PC-9 (cell line): Measurements from ENCODE around the gene SLC9A3. TPM values are rescaled to one million over a fixed set of nuclear protein-coding genes. Genes with fewer than 3 reads are reported as not detected.

ENCODE experiments used
- BruUV-seq: library from RNA; stranded (reverse); fragments of 400-500 nt; replicated peaks from 2 replicates; lab custom pipeline; 2021; lab: Mats Ljungman, UMichigan
- CTCF ChIA-PET: fragments of 300-600 bp; sonication (Branson Sonifier 250); formaldehyde crosslinking; loops from one replicate; lab custom pipeline; 2022; ENCODE audit warnings: antibody characterized with exemption; lab: Charles Lee
- POLR2A ChIA-PET: fragments of 300-600 bp; sonication (Branson Sonifier 250); formaldehyde crosslinking; loops from one replicate; lab custom pipeline; 2022; ENCODE audit warnings: antibody characterized with exemption; ENCODE audit not compliant: unreplicated experiment; lab: Charles Lee
- DNase-seq, 2 experiments: peaks; one replicate each; pipeline versions ENCODE4 v3.0.0 to v3.0.0-alpha.2; 2015 to 2022; ENCODE audit warnings: mixed read lengths in 1 of 2
- H2AFZ ChIP-seq: fragments of 200-600 bp; sonication (generic); 2 replicates; pipeline ENCODE4 v1.8.1; 2017; ENCODE audit warnings: antibody characterized with exemption
- H3F3A ChIP-seq: fragments of 200-600 bp; sonication (generic); 2 replicates; pipeline ENCODE4 v1.8.1; 2017; ENCODE audit warnings: antibody characterized with exemption, mild to moderate bottlenecking, low read depth; ENCODE audit not compliant: insufficient read depth
- H3K27ac ChIP-seq: fragments of 200-600 bp; sonication (generic); 2 replicates; pipeline ENCODE4 v1.6.1; 2016; ENCODE audit warnings: mixed run types
- H3K27me3 ChIP-seq: fragments of 200-600 bp; sonication (generic); 2 replicates; pipeline ENCODE4 v1.6.1; 2016; ENCODE audit warnings: low read depth, mixed run types; ENCODE audit not compliant: insufficient read depth
- H3K36me3 ChIP-seq: fragments of 200-600 bp; sonication (generic); 2 replicates; pipeline ENCODE4 v1.6.1; 2016; ENCODE audit warnings: low read depth, mixed run types
- H3K4me1 ChIP-seq: fragments of 200-600 bp; sonication (generic); replicated peaks from 2 replicates; pipeline ENCODE4 v1.6.1; 2016; ENCODE audit warnings: mixed run types; ENCODE audit not compliant: insufficient read depth
- H3K4me2 ChIP-seq: fragments of 200-600 bp; sonication (generic); 2 replicates; pipeline ENCODE4 v1.6.1; 2017; ENCODE audit warnings: mixed run types
- H3K4me3 ChIP-seq: fragments of 200-600 bp; sonication (generic); 2 replicates; pipeline ENCODE4 v1.6.1; 2016; ENCODE audit warnings: mixed run types
- H3K79me2 ChIP-seq: fragments of 200-600 bp; sonication (generic); 2 replicates; pipeline ENCODE4 v1.6.1; 2017; ENCODE audit warnings: low read depth, mixed run types
- H3K9me2 ChIP-seq: fragments of 200-600 bp; sonication (generic); 2 replicates; pipeline ENCODE4 v1.8.1; 2017; ENCODE audit warnings: mild to moderate bottlenecking; ENCODE audit not compliant: insufficient read depth
- H3K9me3 ChIP-seq: fragments of 200-600 bp; sonication (generic); 2 replicates; pipeline ENCODE4 v1.8.1; 2016; ENCODE audit warnings: low read depth; ENCODE audit not compliant: insufficient read depth
- H4K20me1 ChIP-seq: fragments of 200-600 bp; sonication (generic); 2 replicates; pipeline ENCODE4 v1.8.1; 2017; ENCODE audit not compliant: insufficient read depth
- CTCF ChIP-seq: fragments of 200-600 bp; sonication (generic); conservative IDR thresholded peaks from 2 replicates; pipeline ENCODE4 v1.6.1; 2017; ENCODE audit warnings: mixed run types, antibody characterized with exemption, mild to moderate bottlenecking, moderate library complexity
- EZH2 ChIP-seq: fragments of 200-600 bp; sonication (generic); IDR thresholded peaks from 2 replicates; pipeline ENCODE4 v1.8.0; 2017; ENCODE audit warnings: antibody characterized with exemption, low read depth
- intact Hi-C: fragments of 100-400 bp; cut with micrococcal nuclease; formaldehyde crosslinking; loops from one replicate; pipeline ENCODE4 v1.10.0; 2022; ENCODE audit not compliant: unreplicated experiment
- total RNA-seq: library from RNA; stranded (reverse); gene quantifications from 2 replicates; pipeline ENCODE4 v1.2.3, GENCODE V29; 2021

Gene SLC9A3
- total RNA-seq, 1 experiment from 2014 or later: 5.6 TPM

GRCh38 chr5:565782-566440, 41.7 kb upstream of the SLC9A3 start:
- CTCF ChIA-PET: interaction anchor here (0.6 kb wide), 1 partner anchor 91 kb away, joined by 5 read pairs; no protein-coding TSS in a partner anchor
- no peak overlapping the region for H3K27ac ChIP-seq
- no peaks in the 10 kb centered on the region for H3K36me3 ChIP-seq
- H3K79me2 ChIP-seq: no peaks in the 10 kb centered on the region
- no peak overlapping the region for H3K4me2 ChIP-seq
- intact Hi-C loops: no loop called here
- no TSS peak for BruUV-seq
- no peaks in the 10 kb centered on the region for H4K20me1 ChIP-seq
- no peaks in the 10 kb centered on the region for H3F3A ChIP-seq
- DNase-seq: no peak
- H3K4me3 ChIP-seq: no peak overlapping the region
- H2AFZ ChIP-seq: no peak overlapping the region
- H3K9me3 ChIP-seq: no peaks in the 10 kb centered on the region
- POLR2A ChIA-PET: no interaction called here
- no peaks in the 10 kb centered on the region for H3K4me1 ChIP-seq
- no peak for TF ChIP-seq EZH2
- TF ChIP-seq CTCF: no peak; the same call in 1 of the 2 replicates
- no peaks in the 10 kb centered on the region for H3K9me2 ChIP-seq
- peaks cover 52% of the 10 kb centered on the region for H3K27me3 ChIP-seq

GRCh38 chr5:561408-561807, 37.2 kb upstream of the SLC9A3 start:
- no peak overlapping the region for H3K27ac ChIP-seq
- DNase-seq: no peak
- H3K9me2 ChIP-seq: no peaks in the 10 kb centered on the region
- H4K20me1 ChIP-seq: no peaks in the 10 kb centered on the region
- H3K79me2 ChIP-seq: no peaks in the 10 kb centered on the region
- no peak overlapping the region for H2AFZ ChIP-seq
- intact Hi-C loops: no loop called here
- peaks cover 20% of the 10 kb centered on the region for H3K27me3 ChIP-seq
- H3K4me3 ChIP-seq: no peak overlapping the region
- 0 out of 2 replicates have a peak, but pooled peaks cover 6% of the 10 kb centered on the region for H3K4me1 ChIP-seq
- BruUV-seq: no TSS peak
- POLR2A ChIA-PET: no interaction called here
- no peak overlapping the region for H3K4me2 ChIP-seq
- CTCF ChIA-PET: no interaction called here
- H3K9me3 ChIP-seq: no peaks in the 10 kb centered on the region
- TF ChIP-seq EZH2 (no peak), CTCF (no peak)
- no peaks in the 10 kb centered on the region for H3K36me3 ChIP-seq
- no peaks in the 10 kb centered on the region for H3F3A ChIP-seq

- no TSS peak for BruUV-seq
- ChIA-PET CTCF (no interaction called here), POLR2A (no interaction called here)
- TF ChIP-seq CTCF (no peak), EZH2 (no peak)
- H3F3A ChIP-seq: 0 out of 2 replicates have a peak, but pooled peaks cover under 1% of the 10 kb centered on the region
- H3K36me3 ChIP-seq: no peaks in the 10 kb centered on the region
- no peak overlapping the region for H2AFZ ChIP-seq
- H4K20me1 ChIP-seq: no peaks in the 10 kb centered on the region
- no peak for DNase-seq
- 0 out of 2 replicates have a peak, but pooled peaks cover 6% of the 10 kb centered on the region for H3K4me1 ChIP-seq
- no peaks in the 10 kb centered on the region for H3K79me2 ChIP-seq
- H3K27ac ChIP-seq: no peak overlapping the region
- H3K27me3 ChIP-seq: peaks cover 14% of the 10 kb centered on the region; the same call in 1 of the 2 replicates
- no peaks in the 10 kb centered on the region for H3K9me2 ChIP-seq
- H3K9me3 ChIP-seq: no peaks in the 10 kb centered on the region
- no peak overlapping the region for H3K4me2 ChIP-seq
- H3K4me3 ChIP-seq: no peak overlapping the region
- intact Hi-C loops: no loop called here
Observed at GRCh38 chr5:560792-561166, 36.5 kb upstream of the SLC9A3 start.
